ENCODE results near the gene CREB5. TPM values are rescaled to one million over a fixed set of nuclear protein-coding genes. Genes with fewer than 3 reads are reported as not detected.

The CREB5 gene
- total and polyA plus RNA-seq, 2 of the 13 experiments (the other 11 are each of a cell fraction or from before 2014, with no cell fraction given) = 0.38 to 0.71 TPM

- H3K9ac ChIP-seq (ENCODE audit: insufficient read depth, low read depth, low read length) = no peak overlapping the region
- no peaks in the 10 kb centered on the region for H3K36me3 ChIP-seq (replicated peaks in 1 of 2; ENCODE audit: control insufficient read depth in 1 of 2, insufficient read depth in 2 of 2, low read length in 2 of 2)
- H3K27ac ChIP-seq (ENCODE audit: extremely low read length, insufficient read depth, low read length) = no peak overlapping the region
- CTCF ChIA-PET (ENCODE audit: low intra/inter-chr PET ratio, low total read pairs) = interaction anchor here (1.2 to 2.4 kb wide), 2 partner anchors 238 to 329 kb away, joined by 3 to 24 read pairs; no protein-coding TSS in a partner anchor
- POLR2A ChIA-PET = no interaction called here
- intact Hi-C loops (cut with micrococcal nuclease; ENCODE audit: unreplicated experiment) = no loop called here
- no peaks in the 10 kb centered on the region for H4K20me1 ChIP-seq (ENCODE audit: insufficient read depth, low read length)
- BruUV-seq (replicated peaks) = no TSS peak
- no peak for TF ChIP-seq GMEB2 (CRISPR knock-in tag; IDR thresholded peaks at IDR 0.05; ENCODE audit: low read depth)
- TF ChIP-seq ZNF841 (CRISPR knock-in tag; IDR thresholded peaks at IDR 0.05; ENCODE audit: borderline replicate concordance) = no peak
- TF ChIP-seq ZNF317 (CRISPR knock-in tag; IDR thresholded peaks at IDR 0.05) = no peak
- no peak for TF ChIP-seq ETV6 (CRISPR knock-in tag; conservative IDR thresholded peaks at IDR 0.05)
- no peaks in the 10 kb centered on the region for H3K4me1 ChIP-seq (ENCODE audit: insufficient read depth, low read length)
- ATAC-seq (no peak), FAIRE-seq (no peak), DNase-seq (ENCODE audit: low spot score) (no peak)
- no peak overlapping the region for H3K4me3 ChIP-seq (replicated peaks in 1 of 3; ENCODE audit: insufficient read depth in 1 of 3, low read depth in 2 of 3, low read length in 3 of 3)
- no peak overlapping the region for H2AFZ ChIP-seq (ENCODE audit: low read length)
- no peak overlapping the region for H3K4me2 ChIP-seq (ENCODE audit: low read depth, low read length)
- 2% methylated on average over 5 of the region's 5 CpGs for WGBS (ENCODE audit: low lambda C conversion rate)
- in situ Hi-C loops (cut with HindIII; ENCODE audit: extremely low pct_ligation_motif_present, low pct_unique_long_range_greater_than_20kb) = loop anchor here (5.0 to 10.0 kb wide), 2 partner anchors 235 to 322 kb away; no protein-coding TSS in a partner anchor
- H3K9me3 ChIP-seq (ENCODE audit: low read length) = no peaks in the 10 kb centered on the region
- H3K27me3 ChIP-seq (ENCODE audit: control insufficient read depth in 1 of 2, insufficient read depth in 2 of 2, low read length in 2 of 2) = no peaks in the 10 kb centered on the region
- H3K79me2 ChIP-seq (ENCODE audit: insufficient read depth, low read length) = no peaks in the 10 kb centered on the region
Measured at GRCh38 chr7:28627263-28627653, 214.9 kb downstream of the CREB5 start.

GRCh38 chr7:28627896-28628295 is 215.6 kb downstream of the CREB5 start:
- Histone ChIP-seq H3K4me2 (ENCODE audit: low read depth, low read length) (no peak overlapping the region), H3K36me3 (replicated peaks in 1 of 2; ENCODE audit: control insufficient read depth in 1 of 2, insufficient read depth in 2 of 2, low read length in 2 of 2) (no peaks in the 10 kb centered on the region), H4K20me1 (ENCODE audit: insufficient read depth, low read length) (no peaks in the 10 kb centered on the region), H2AFZ (ENCODE audit: low read length) (no peak overlapping the region), H3K27ac (ENCODE audit: extremely low read length, insufficient read depth, low read length) (no peak overlapping the region), H3K4me3 (replicated peaks in 1 of 3; ENCODE audit: insufficient read depth in 1 of 3, low read depth in 2 of 3, low read length in 3 of 3) (no peak overlapping the region), H3K4me1 (ENCODE audit: insufficient read depth, low read length) (no peaks in the 10 kb centered on the region), H3K79me2 (ENCODE audit: insufficient read depth, low read length) (no peaks in the 10 kb centered on the region), H3K9me3 (ENCODE audit: low read length) (no peaks in the 10 kb centered on the region), H3K9ac (ENCODE audit: insufficient read depth, low read depth, low read length) (no peak overlapping the region), H3K27me3 (ENCODE audit: control insufficient read depth in 1 of 2, insufficient read depth in 2 of 2, low read length in 2 of 2) (no peaks in the 10 kb centered on the region)
- no TSS peak for BruUV-seq (replicated peaks)
- in situ Hi-C loops (cut with HindIII; ENCODE audit: extremely low pct_ligation_motif_present, low pct_unique_long_range_greater_than_20kb) (loop anchor here (5.0 to 10.0 kb wide), 2 partner anchors 236 to 323 kb away; no protein-coding TSS in a partner anchor), intact Hi-C loops (cut with micrococcal nuclease; ENCODE audit: unreplicated experiment) (no loop called here)
- TF ChIP-seq MEIS2 (CRISPR knock-in tag; IDR thresholded peaks at IDR 0.05) = no peak
- no peak for TF ChIP-seq NAIF1 (CRISPR knock-in tag; IDR thresholded peaks at IDR 0.05; ENCODE audit: borderline replicate concordance)
- under 1% methylated on average over 4 of the region's 4 CpGs for WGBS (ENCODE audit: low lambda C conversion rate)
- no peak for ATAC-seq
- FAIRE-seq = no peak
- ChIA-PET CTCF (ENCODE audit: low intra/inter-chr PET ratio, low total read pairs) (interaction anchor here (2.4 kb wide), 1 partner anchor 239 kb away, joined by 24 read pairs; no protein-coding TSS in a partner anchor), POLR2A (no interaction called here)
- no peak for DNase-seq (ENCODE audit: low spot score)
